Sigmoid colon (tissue), 7 donors: Measurements from ENCODE around the gene INO80D. TPM values are rescaled to one million over a fixed set of nuclear protein-coding genes. Genes with fewer than 3 reads are reported as not detected.
"Not testable (repeated sequence)": the region's sequence is repeated elsewhere in the genome, so short reads cannot be mapped to it uniquely, and the experiment has no call there.

Experiments used
- DNase-seq: peaks from one replicate; pipeline ENCODE4 v3.0.0-alpha.2; 2019
- H3K27ac ChIP-seq, 4 donors: fragments of 200-600 bp; sonication (generic); one replicate each; pipeline ENCODE4 v1.5.1; 2016 to 2019; ENCODE audit warnings: mild to moderate bottlenecking in 1 of 4
- H3K27me3 ChIP-seq, 3 donors: fragments of 200-600 bp; sonication (generic); one replicate each; pipeline ENCODE4 v1.5.1; 2019; ENCODE audit warnings: mild to moderate bottlenecking in 1 of 3
- H3K36me3 ChIP-seq, 4 donors: fragments of 200-600 bp; sonication (generic); one replicate each; pipeline ENCODE4 v1.5.1; 2016 to 2019
- H3K4me1 ChIP-seq, 4 donors: fragments of 200-600 bp; sonication (generic); one replicate each; pipeline ENCODE4 v1.5.1; 2017 to 2019
- H3K4me3 ChIP-seq, 4 donors: fragments of 200-600 bp; sonication (generic); one replicate each; pipeline ENCODE4 v1.5.1; 2017 to 2019; ENCODE audit warnings: mild to moderate bottlenecking in 2 of 4, moderate library complexity in 1 of 4
- H3K9me3 ChIP-seq, 4 donors: fragments of 200-600 bp in 3 of 4; sonication (generic) in 3 of 4; one replicate each; pipeline versions ENCODE4 v1.5.1 to v1.6.1; 2013 to 2019
- EP300 ChIP-seq, 4 donors: sonication (generic); formaldehyde crosslinking; IDR thresholded peaks; one replicate each; pipeline ENCODE4 v1.6.1; 2017; ENCODE audit warnings: antibody characterized with exemption in 4 of 4
- POLR2A ChIP-seq, 2 donors: fragments of 450-650 bp; IDR thresholded peaks; one replicate each; pipeline ENCODE4 v1.6.1; 2016; ENCODE audit warnings: antibody characterized with exemption in 2 of 2, mild to moderate bottlenecking in 2 of 2, moderate library complexity in 2 of 2
- POLR2AphosphoS5 ChIP-seq, 4 donors: sonication (generic); formaldehyde crosslinking; IDR thresholded peaks; one replicate each; pipeline ENCODE4 v1.6.1; 2017; ENCODE audit warnings: antibody characterized with exemption in 4 of 4
- WGBS, 2 donors: extraction: QIAGEN DNeasy Blood & Tissue Kit; methylation state at CpG; one replicate each; pipeline ENCODE4 v1.1.7; 2013; 5-methylcytosine and 5-hydroxymethylcytosine counted together
- intact Hi-C: fragments of 100-400 bp; cut with DNase I; formaldehyde crosslinking; loops from one replicate; pipeline ENCODE4 v1.15.1; 2023
- polyA plus RNA-seq, 3 donors: library from polyadenylated mRNA; stranded (reverse); fragments of 200-250 nt; gene quantifications; one replicate each; pipeline ENCODE4 v1.2.3, GENCODE V29; 2013
- total RNA-seq, 4 donors: library from RNA; depleted of rRNA; stranded (reverse); fragments of >200 nt; gene quantifications; one replicate each; pipeline ENCODE4 v1.1.0, GENCODE V29; 2016
- TF ChIP-seq, protein P1 (sequence below), 4 experiments: fragments of 450-650 bp in 3 of 4; fragments of 200-600 bp in 1 of 4; IDR thresholded peaks; one replicate each; pipeline ENCODE4 v1.5.1; 2016 to 2019; ENCODE audit warnings: antibody characterized with exemption in 4 of 4, mild to moderate bottlenecking in 3 of 4, moderate library complexity in 2 of 4
- donor health status: healthy with polysubstance abuse.
- donor health status: Bipolar disorder and iron deficiency.
- donor health status: healthy.

Gene INO80D
- total and polyA plus RNA-seq, 7 donors = 1.2 to 19.8 (median 13.0) TPM

DNA sequence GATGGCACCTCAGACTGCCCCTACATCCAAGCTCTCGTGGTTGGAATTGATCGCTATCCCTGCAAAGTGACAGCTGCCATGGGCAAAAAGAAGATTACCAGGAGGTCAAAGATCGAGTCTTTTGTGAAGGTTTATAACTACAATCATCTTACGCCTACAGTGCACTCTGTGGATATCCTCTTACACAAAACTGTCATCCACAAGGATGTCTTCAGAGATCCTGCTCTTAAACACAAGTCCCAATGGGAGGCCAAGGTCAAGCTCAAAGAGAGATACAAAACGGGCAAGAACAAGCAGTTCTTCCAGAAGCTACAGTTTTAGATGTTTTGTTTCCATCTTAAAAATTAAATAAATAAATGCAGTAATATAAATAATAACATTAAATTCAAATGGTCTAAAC lies 45.4 kb downstream of the INO80D start:
- WGBS, 2 donors = 32 to 81% methylated on average over 5 of the region's 5 CpGs
- no peaks in the 10 kb centered on the region for H3K4me1 ChIP-seq
- DNase-seq = no peak
- no peaks in the 10 kb centered on the region for H3K9me3 ChIP-seq
- no peaks in the 10 kb centered on the region for H3K27me3 ChIP-seq
- H3K4me3 ChIP-seq = no peak overlapping the region
- TF ChIP-seq, protein P1, sequence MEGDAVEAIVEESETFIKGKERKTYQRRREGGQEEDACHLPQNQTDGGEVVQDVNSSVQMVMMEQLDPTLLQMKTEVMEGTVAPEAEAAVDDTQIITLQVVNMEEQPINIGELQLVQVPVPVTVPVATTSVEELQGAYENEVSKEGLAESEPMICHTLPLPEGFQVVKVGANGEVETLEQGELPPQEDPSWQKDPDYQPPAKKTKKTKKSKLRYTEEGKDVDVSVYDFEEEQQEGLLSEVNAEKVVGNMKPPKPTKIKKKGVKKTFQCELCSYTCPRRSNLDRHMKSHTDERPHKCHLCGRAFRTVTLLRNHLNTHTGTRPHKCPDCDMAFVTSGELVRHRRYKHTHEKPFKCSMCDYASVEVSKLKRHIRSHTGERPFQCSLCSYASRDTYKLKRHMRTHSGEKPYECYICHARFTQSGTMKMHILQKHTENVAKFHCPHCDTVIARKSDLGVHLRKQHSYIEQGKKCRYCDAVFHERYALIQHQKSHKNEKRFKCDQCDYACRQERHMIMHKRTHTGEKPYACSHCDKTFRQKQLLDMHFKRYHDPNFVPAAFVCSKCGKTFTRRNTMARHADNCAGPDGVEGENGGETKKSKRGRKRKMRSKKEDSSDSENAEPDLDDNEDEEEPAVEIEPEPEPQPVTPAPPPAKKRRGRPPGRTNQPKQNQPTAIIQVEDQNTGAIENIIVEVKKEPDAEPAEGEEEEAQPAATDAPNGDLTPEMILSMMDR (IDR thresholded peaks at IDR 0.05) = no peak
- no peak for TF ChIP-seq POLR2A (IDR thresholded peaks at IDR 0.05)
- H3K36me3 ChIP-seq = peaks cover 0 to 59% (median 15%) of the 10 kb centered on the region in 4 donors
- intact Hi-C loops = no loop called here
- H3K27ac ChIP-seq = no peak overlapping the region

DNA sequence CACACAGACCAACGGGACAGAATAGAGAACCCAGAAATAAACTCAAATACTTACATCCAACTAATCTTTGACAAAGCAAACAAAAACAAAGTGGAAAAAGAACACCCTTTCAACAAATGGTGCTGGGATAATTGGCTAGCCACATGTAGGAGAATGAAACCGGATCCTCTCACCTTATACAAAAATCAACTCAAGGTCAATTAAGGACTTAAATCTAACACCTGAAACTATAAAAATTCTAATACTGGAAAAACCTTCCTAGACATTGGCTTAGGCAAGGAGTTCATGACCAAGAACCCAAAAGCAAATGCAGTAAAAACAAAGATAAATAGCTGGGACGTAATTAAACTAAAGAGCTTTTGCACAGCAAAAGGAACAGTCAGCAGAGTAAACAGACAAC lies 50.6 kb downstream of the INO80D start:
- H3K4me3 ChIP-seq, H3K27me3 ChIP-seq, H3K27ac ChIP-seq, DNase-seq, intact Hi-C loops, H3K4me1 ChIP-seq, H3K9me3 ChIP-seq: not testable (repeated sequence)
- 75 to 84% methylated on average over 3 of the region's 3 CpGs for WGBS, 2 donors
- peaks cover 0 to 41% (median 6%) of the 10 kb centered on the region in 4 donors for H3K36me3 ChIP-seq

DNA sequence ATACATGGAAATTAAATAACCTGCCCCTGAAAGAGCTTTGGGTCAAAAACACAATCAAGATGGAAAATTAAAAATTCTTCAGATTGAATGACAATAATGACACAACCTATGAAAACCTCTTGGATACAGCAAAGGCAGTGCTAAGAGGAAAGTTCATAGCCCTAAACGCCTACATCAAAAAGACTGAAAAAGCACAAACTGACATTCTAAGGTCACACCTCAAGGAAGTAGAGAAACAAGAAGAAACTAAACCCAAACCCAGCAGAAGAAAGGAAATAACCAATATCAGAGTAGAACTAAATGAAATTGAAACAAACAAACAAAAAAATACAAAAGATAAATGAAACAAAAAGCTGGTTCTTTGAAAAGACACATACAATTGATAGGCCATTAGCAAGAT lies 52.5 kb downstream of the INO80D start:
- intact Hi-C loops, H3K9me3 ChIP-seq, H3K27ac ChIP-seq, DNase-seq, H3K4me1 ChIP-seq, H3K27me3 ChIP-seq, H3K4me3 ChIP-seq: not testable (repeated sequence)
- WGBS, 2 donors = 87 to 88% methylated on average over 1 of the region's 1 CpG
- H3K36me3 ChIP-seq = peaks cover 0 to 34% (median 5%) of the 10 kb centered on the region in 4 donors

DNA sequence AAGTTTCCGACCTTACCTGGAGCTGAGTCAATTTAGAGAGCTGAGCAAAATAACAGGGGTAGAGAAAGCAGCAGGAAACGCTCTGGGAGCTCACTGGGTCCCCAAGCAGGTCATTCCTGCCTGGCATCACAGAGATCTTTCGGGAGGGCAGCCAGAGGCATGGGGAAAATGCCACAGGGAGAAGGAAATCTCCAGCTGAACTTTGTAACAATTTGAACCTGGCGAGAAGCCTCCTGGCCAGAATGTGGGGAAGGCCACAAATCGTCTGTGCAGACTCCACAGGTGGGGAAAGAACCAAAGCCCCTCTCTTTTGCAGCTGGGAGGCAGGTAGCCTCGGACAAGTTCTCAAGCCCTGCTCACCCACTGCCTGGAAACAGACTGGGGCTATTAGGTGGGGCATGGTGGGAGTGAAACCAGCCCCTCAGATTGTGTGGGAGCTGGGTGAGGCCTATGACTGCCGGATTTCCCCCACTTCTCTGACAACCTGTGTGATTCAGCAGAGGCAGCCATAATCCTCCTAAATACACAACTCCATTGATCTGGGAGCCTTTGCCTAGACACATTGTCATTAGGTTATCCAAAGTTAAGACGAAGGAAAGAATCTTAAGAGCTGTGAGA lies 53.9 kb downstream of the INO80D start:
- H3K36me3 ChIP-seq = peaks cover 0 to 29% (median 5%) of the 10 kb centered on the region in 4 donors
- WGBS, 2 donors = 96% methylated on average over 8 of the region's 8 CpGs
- no peak for DNase-seq

DNA sequence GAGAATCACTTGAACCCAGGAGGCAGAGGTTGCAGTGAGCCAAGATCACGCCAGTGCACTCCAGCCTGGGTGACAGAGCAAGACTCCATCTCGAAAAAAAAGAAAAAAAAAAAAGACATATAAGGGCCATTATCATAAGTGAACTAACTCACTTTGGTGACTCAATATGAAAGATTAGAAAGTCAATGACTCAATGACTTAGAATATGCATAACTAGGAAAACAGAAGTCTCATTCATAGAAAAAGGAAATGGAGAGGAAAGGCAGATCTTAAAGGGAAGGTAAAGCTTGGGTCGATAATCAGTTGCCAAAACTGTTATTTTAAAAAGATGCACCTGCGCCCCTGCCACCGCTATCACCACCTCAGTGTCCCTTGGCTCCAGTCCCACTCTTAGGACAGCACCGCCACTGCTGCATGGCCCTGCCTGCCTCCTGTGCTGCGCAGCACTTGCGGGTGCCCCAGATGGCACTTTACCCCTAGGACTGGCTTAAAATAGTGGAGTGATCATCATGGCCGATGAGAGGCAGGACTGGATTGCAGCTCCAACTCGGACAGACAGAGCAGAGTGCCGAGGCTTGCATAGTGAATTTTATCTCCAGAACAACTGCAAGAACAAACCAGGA lies 54.7 kb downstream of the INO80D start:
- no peaks in the 10 kb centered on the region for H3K27me3 ChIP-seq
- no peak overlapping the region for H3K27ac ChIP-seq
- H3K36me3 ChIP-seq = peaks cover 0 to 21% (median 5%) of the 10 kb centered on the region in 4 donors
- H3K4me1 ChIP-seq = peaks cover 0 to 4% (median 0%) of the 10 kb centered on the region in 4 donors
- no peak overlapping the region for H3K4me3 ChIP-seq
- intact Hi-C loops = no loop called here
- no peaks in the 10 kb centered on the region for H3K9me3 ChIP-seq
- no peak for DNase-seq
- no peak for TF ChIP-seq POLR2A (IDR thresholded peaks at IDR 0.05)
- TF ChIP-seq EP300 (IDR thresholded peaks at IDR 0.05) = no peak
- TF ChIP-seq, protein P1 (IDR thresholded peaks at IDR 0.05) = no peak
- TF ChIP-seq POLR2AphosphoS5 (IDR thresholded peaks at IDR 0.05) = no peak
- WGBS, 2 donors = 91 to 92% methylated on average over 11 of the region's 11 CpGs

More for the DNA sequence above, 53.9 kb downstream of the INO80D start:
- Histone ChIP-seq H3K4me3 (no peak overlapping the region), H3K27me3 (no peaks in the 10 kb centered on the region), H3K27ac (no peak overlapping the region), H3K4me1 (peaks cover 0 to 4% (median 0%) of the 10 kb centered on the region in 4 donors), H3K9me3 (no peaks in the 10 kb centered on the region)
- TF ChIP-seq EP300 (IDR thresholded peaks at IDR 0.05) (no peak), POLR2AphosphoS5 (IDR thresholded peaks at IDR 0.05) (no peak), POLR2A (IDR thresholded peaks at IDR 0.05) (no peak)
- TF ChIP-seq, protein P1 (IDR thresholded peaks at IDR 0.05) = no peak
- intact Hi-C loops = no loop called here

DNA sequence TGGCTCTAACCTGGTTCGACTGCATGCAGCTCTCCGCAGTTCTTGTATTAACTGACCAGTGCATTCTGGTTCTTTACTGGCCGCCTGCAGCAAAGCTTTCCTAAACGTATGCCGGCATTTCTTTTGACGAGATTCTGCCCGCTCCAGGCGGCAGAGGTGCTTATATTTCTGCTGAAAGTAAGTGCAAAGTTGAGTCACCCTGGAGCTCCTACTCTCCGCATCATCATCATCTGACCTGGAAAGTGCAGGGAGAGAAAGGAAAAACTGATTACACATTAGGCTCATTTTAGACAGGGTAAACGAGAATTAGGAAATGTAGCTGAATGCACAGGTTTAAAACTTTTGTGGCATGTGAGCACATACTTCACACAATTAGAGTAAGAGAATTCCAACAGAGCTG lies 57.9 kb downstream of the INO80D start:
- Histone ChIP-seq H3K9me3 (no peaks in the 10 kb centered on the region), H3K4me3 (no peak overlapping the region), H3K27me3 (no peaks in the 10 kb centered on the region), H3K36me3 (peaks cover 0 to 26% (median 5%) of the 10 kb centered on the region in 4 donors), H3K4me1 (peaks cover 0 to 4% (median 0%) of the 10 kb centered on the region in 4 donors), H3K27ac (no peak overlapping the region)
- no peak for DNase-seq
- WGBS, 2 donors = 94 to 96% methylated on average over 10 of the region's 10 CpGs
- TF ChIP-seq, protein P1 (IDR thresholded peaks at IDR 0.05) = no peak
- TF ChIP-seq EP300 (IDR thresholded peaks at IDR 0.05) = no peak
- TF ChIP-seq POLR2AphosphoS5 (IDR thresholded peaks at IDR 0.05) = no peak
- no peak for TF ChIP-seq POLR2A (IDR thresholded peaks at IDR 0.05)
- intact Hi-C loops = no loop called here
